ENCODE data around the gene MAN1A2.

DNA sequence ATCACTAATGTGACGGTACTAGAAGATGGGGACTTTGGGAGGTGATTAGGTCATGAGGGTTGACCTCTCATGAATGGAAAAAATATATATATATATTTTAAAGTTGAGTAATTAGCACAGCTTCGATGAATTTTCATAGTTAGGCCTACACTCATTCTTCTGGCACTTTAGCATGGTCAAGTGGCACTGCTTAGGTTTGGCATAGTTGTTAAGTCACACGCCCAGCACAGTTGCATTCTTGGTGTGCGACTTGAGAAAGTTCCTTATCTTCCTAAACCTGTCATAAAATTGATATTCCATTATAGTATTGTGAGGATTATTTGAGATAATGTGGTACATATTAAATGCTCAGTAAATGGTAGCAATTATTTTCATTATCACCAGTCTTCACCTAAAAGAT is 47.7 kb downstream of the MAN1A2 start:
- TF ChIP-seq, protein P1, sequence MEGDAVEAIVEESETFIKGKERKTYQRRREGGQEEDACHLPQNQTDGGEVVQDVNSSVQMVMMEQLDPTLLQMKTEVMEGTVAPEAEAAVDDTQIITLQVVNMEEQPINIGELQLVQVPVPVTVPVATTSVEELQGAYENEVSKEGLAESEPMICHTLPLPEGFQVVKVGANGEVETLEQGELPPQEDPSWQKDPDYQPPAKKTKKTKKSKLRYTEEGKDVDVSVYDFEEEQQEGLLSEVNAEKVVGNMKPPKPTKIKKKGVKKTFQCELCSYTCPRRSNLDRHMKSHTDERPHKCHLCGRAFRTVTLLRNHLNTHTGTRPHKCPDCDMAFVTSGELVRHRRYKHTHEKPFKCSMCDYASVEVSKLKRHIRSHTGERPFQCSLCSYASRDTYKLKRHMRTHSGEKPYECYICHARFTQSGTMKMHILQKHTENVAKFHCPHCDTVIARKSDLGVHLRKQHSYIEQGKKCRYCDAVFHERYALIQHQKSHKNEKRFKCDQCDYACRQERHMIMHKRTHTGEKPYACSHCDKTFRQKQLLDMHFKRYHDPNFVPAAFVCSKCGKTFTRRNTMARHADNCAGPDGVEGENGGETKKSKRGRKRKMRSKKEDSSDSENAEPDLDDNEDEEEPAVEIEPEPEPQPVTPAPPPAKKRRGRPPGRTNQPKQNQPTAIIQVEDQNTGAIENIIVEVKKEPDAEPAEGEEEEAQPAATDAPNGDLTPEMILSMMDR (IDR thresholded peaks at IDR 0.05), result no peak
- no peak for TF ChIP-seq POLR2A (IDR thresholded peaks at IDR 0.05)
- no peak for TF ChIP-seq POLR2AphosphoS5 (IDR thresholded peaks at IDR 0.05)
